PC-3 (cell line): ENCODE measurements around the gene PKNOX1. TPM values are rescaled to one million over a fixed set of nuclear protein-coding genes. Genes with fewer than 3 reads are reported as not detected.

Experiments used
- ATAC-seq: fragments of 200-7000 bp; cut with Tn5 transposase; 2 replicates; pipeline ENCODE4 v1.9.1; 2020; ENCODE audit warnings: mild to moderate bottlenecking, moderate library complexity
- BruUV-seq: library from RNA; stranded (reverse); fragments of 400-500 nt; replicated peaks from 2 replicates; lab custom pipeline; 2021; lab: Mats Ljungman, UMichigan
- CTCF ChIA-PET: fragments of 300-600 bp; sonication (Branson Sonifier 250); formaldehyde crosslinking; loops from one replicate; lab custom pipeline; 2022; ENCODE audit warnings: antibody characterized with exemption; lab: Charles Lee
- POLR2A ChIA-PET: fragments of 300-600 bp; sonication (Branson Sonifier 250); formaldehyde crosslinking; loops from one replicate; lab custom pipeline; 2022; ENCODE audit warnings: antibody characterized with exemption; ENCODE audit not compliant: unreplicated experiment; lab: Charles Lee
- DNase-seq: peaks from one replicate; pipeline ENCODE4 v3.0.0-alpha.2; 2015
- H2AFZ ChIP-seq: fragments of 300-600 bp; sonication (generic); 2 replicates; pipeline ENCODE4 v1.6.0; 2016; ENCODE audit warnings: antibody characterized with exemption, low read length
- H3F3A ChIP-seq: fragments of 300-600 bp; sonication (generic); one replicate; pipeline ENCODE4 v1.6.0; 2017; ENCODE audit warnings: antibody characterized with exemption, low read length, control low read depth, mild to moderate bottlenecking; ENCODE audit not compliant: unreplicated experiment
- H3K27ac ChIP-seq: fragments of 300-600 bp; sonication (generic); 2 replicates; pipeline ENCODE4 v1.5.1; 2016; ENCODE audit warnings: mild to moderate bottlenecking, low read length
- H3K27me3 ChIP-seq: fragments of 300-600 bp; sonication (generic); 2 replicates; pipeline ENCODE4 v1.6.1; 2016; ENCODE audit warnings: low read length, mixed read lengths
- H3K36me3 ChIP-seq: fragments of 300-600 bp; sonication (generic); 2 replicates; pipeline ENCODE4 v1.6.1; 2016; ENCODE audit warnings: low read depth, mixed run types, low read length, mixed read lengths
- H3K4me1 ChIP-seq: fragments of 300-600 bp; sonication (generic); 2 replicates; pipeline ENCODE4 v1.5.1; 2016; ENCODE audit warnings: low read length; ENCODE audit not compliant: insufficient read depth
- H3K4me2 ChIP-seq: fragments of 300-600 bp; sonication (generic); 2 replicates; pipeline ENCODE4 v1.6.0; 2016; ENCODE audit warnings: low read length
- H3K4me3 ChIP-seq: fragments of 300-600 bp; sonication (generic); 2 replicates; pipeline ENCODE4 v1.5.1; 2016; ENCODE audit warnings: mild to moderate bottlenecking, low read length, mixed read lengths
- H3K79me2 ChIP-seq: fragments of 300-600 bp; sonication (generic); 2 replicates; pipeline ENCODE4 v1.6.1; 2017; ENCODE audit warnings: low read length, mixed read lengths
- H3K9ac ChIP-seq: fragments of 300-600 bp; sonication (generic); 2 replicates; pipeline ENCODE4 v1.6.0; 2016; ENCODE audit warnings: mild to moderate bottlenecking, low read length
- H3K9me2 ChIP-seq: fragments of 300-600 bp; sonication (generic); replicated peaks from 2 replicates; pipeline ENCODE4 v1.6.1; 2016; ENCODE audit warnings: mixed run types, low read length, mixed read lengths
- H3K9me3 ChIP-seq: fragments of 300-600 bp; sonication (generic); 2 replicates; pipeline ENCODE4 v1.6.1; 2016; ENCODE audit warnings: low read length, mixed read lengths
- H4K20me1 ChIP-seq: fragments of 300-600 bp; sonication (generic); 2 replicates; pipeline ENCODE4 v1.6.1; 2016; ENCODE audit warnings: low read length, mixed read lengths
- CTCF ChIP-seq: fragments of 300-600 bp; sonication (generic); conservative IDR thresholded peaks from 2 replicates; pipeline ENCODE4 v1.5.1; 2017; ENCODE audit warnings: antibody characterized with exemption, low read depth, mild to moderate bottlenecking, low read length
- EZH2 ChIP-seq: fragments of 300-600 bp; sonication (generic); IDR thresholded peaks from one replicate; pipeline ENCODE4 v1.6.1; 2017; ENCODE audit warnings: antibody characterized with exemption, mild to moderate bottlenecking, low read length; ENCODE audit not compliant: unreplicated experiment
- EZH2phosphoT487 ChIP-seq: fragments of 300-600 bp; sonication (generic); IDR thresholded peaks from 2 replicates; pipeline ENCODE4 v1.6.1; 2018; ENCODE audit warnings: mild to moderate bottlenecking, antibody characterized with exemption, low read length, borderline replicate concordance
- intact Hi-C: fragments of 100-400 bp; cut with micrococcal nuclease; formaldehyde crosslinking; loops from 2 replicates; pipeline ENCODE4 v1.9.0; 2023
- total RNA-seq: library from RNA; depleted of rRNA; stranded (reverse); fragments of >200 nt; gene quantifications from 2 replicates; pipeline ENCODE4 v1.2.3, GENCODE V29; 2014

PKNOX1 gene
- total RNA-seq, 1 experiment from 2014 or later = 19.7 TPM

GRCh38 chr21:43027846-43028731, 53.7 kb downstream of the PKNOX1 start:
- DNase-seq (no peak), ATAC-seq (no peak)
- intact Hi-C loops = no loop called here
- TF ChIP-seq CTCF (no peak), EZH2phosphoT487 (no peak), EZH2 (no peak)
- H3K4me3 ChIP-seq = no peak overlapping the region
- no peaks in the 10 kb centered on the region for H3K9me3 ChIP-seq
- BruUV-seq = no TSS peak
- POLR2A ChIA-PET = no interaction called here
- CTCF ChIA-PET = no interaction called here
- H3K36me3 ChIP-seq = peaks cover 9% of the 10 kb centered on the region; the same call in 1 of the 2 replicates
- H2AFZ ChIP-seq = no peak overlapping the region
- no peaks in the 10 kb centered on the region for H3F3A ChIP-seq
- H3K4me1 ChIP-seq = no peaks in the 10 kb centered on the region
- H3K9ac ChIP-seq = no peak overlapping the region
- no peaks in the 10 kb centered on the region for H3K27me3 ChIP-seq
- no peaks in the 10 kb centered on the region for H3K9me2 ChIP-seq
- no peak overlapping the region for H3K27ac ChIP-seq
- no peak overlapping the region for H3K4me2 ChIP-seq
- no peaks in the 10 kb centered on the region for H4K20me1 ChIP-seq
- H3K79me2 ChIP-seq = no peaks in the 10 kb centered on the region

GRCh38 chr21:43029785-43030184, 55.4 kb downstream of the PKNOX1 start:
- Histone ChIP-seq H3K9me2 (no peaks in the 10 kb centered on the region), H3K4me1 (peaks cover 16% of the 10 kb centered on the region), H3K79me2 (no peaks in the 10 kb centered on the region), H3K27ac (no peak overlapping the region), H3K4me3 (no peak overlapping the region), H3K9ac (no peak overlapping the region), H3K9me3 (no peaks in the 10 kb centered on the region), H2AFZ (no peak overlapping the region), H3K36me3 (peaks cover 9% of the 10 kb centered on the region; the same call in 1 of the 2 replicates), H3K4me2 (no peak overlapping the region), H3F3A (no peaks in the 10 kb centered on the region), H4K20me1 (no peaks in the 10 kb centered on the region), H3K27me3 (no peaks in the 10 kb centered on the region)
- no TSS peak for BruUV-seq
- ChIA-PET CTCF (no interaction called here), POLR2A (no interaction called here)
- TF ChIP-seq EZH2phosphoT487 (no peak), EZH2 (no peak), CTCF (no peak)
- no peak for DNase-seq
- no peak for ATAC-seq
- intact Hi-C loops = no loop called here

GRCh38 chr21:43031121-43031619, 56.8 kb downstream of the PKNOX1 start:
- TF ChIP-seq EZH2phosphoT487 (no peak), EZH2 (no peak), CTCF (no peak)
- Histone ChIP-seq H3K9ac (no peak overlapping the region), H3K9me2 (no peaks in the 10 kb centered on the region), H2AFZ (no peak overlapping the region), H3K4me2 (no peak overlapping the region), H3K79me2 (no peaks in the 10 kb centered on the region), H3K9me3 (no peaks in the 10 kb centered on the region), H3K27ac (no peak overlapping the region), H3K36me3 (peaks cover 4% of the 10 kb centered on the region; the same call in 1 of the 2 replicates), H3K4me3 (no peak overlapping the region), H3F3A (no peaks in the 10 kb centered on the region), H3K27me3 (no peaks in the 10 kb centered on the region), H3K4me1 (peaks cover 17% of the 10 kb centered on the region), H4K20me1 (no peaks in the 10 kb centered on the region)
- ChIA-PET CTCF (no interaction called here), POLR2A (no interaction called here)
- no peak for DNase-seq
- no TSS peak for BruUV-seq
- ATAC-seq = no peak
- intact Hi-C loops = no loop called here
